ENCODE data around the gene DGKA. TPM values are rescaled to one million over a fixed set of nuclear protein-coding genes. Genes with fewer than 3 reads are reported as not detected.

DGKA gene
- total and polyA plus RNA-seq, 2 of the 13 experiments (the other 11 are each of a cell fraction or from before 2014, with no cell fraction given), result 2.4 to 5.4 TPM

DNA sequence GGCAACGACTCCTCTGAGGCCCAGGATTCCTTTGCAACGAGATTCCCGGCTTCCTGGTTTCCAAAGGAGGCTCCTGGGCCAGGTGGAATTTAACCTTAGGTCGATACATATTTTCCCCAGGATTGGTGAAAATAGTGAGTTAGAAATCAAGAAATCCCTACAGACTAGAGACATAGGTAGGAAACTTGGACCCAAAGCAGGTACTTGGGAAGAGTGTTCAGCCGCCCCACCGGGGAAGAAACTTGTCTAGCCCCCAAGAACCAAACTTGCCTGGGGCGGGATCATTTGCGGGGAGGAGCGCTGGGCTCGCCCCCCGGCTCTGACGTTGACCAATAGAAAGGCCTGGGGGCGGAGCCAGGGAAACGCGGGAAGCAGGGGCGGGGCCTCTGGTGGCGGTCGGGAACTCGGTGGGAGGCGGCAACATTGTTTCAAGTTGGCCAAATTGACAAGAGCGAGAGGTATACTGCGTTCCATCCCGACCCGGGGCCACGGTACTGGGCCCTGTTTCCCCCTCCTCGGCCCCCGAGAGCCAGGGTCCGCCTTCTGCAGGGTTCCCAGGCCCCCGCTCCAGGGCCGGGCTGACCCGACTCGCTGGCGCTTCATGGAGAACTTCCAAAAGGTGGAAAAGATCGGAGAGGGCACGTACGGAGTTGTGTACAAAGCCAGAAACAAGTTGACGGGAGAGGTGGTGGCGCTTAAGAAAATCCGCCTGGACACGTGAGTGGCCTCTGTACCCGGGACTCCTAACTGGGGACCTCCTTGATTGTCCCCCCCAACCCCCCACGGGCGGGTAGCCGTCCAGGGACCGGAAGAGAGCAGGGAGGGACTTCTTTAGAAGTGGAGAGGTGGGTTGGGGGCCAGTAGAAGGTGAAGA, 35.7 kb downstream of the DGKA start, which contains the start of gene CDK2:
Gene CDK2 (plus strand): TSS at position 423 of the 874 bp plus-strand sequence. CDS start 179 bp downstream, at position 602.
- Histone ChIP-seq H3K4me3 (replicated peaks in 1 of 3; ENCODE audit: insufficient read depth in 1 of 3, low read depth in 2 of 3, low read length in 3 of 3) (peak within 1 kb of the TSS; percentile 87 to 93 (median 90)), H2AFZ (ENCODE audit: low read length) (peak within 1 kb of the TSS; percentile 79), H3K9ac (ENCODE audit: insufficient read depth, low read depth, low read length) (peak within 1 kb of the TSS; percentile 77), H4K20me1 (ENCODE audit: insufficient read depth, low read length) (no peaks in the 10 kb centered on the region), H3K9me3 (ENCODE audit: low read length) (no peaks in the 10 kb centered on the region), H3K4me1 (ENCODE audit: insufficient read depth, low read length) (peaks cover 29% of the 10 kb centered on the region), H3K4me2 (ENCODE audit: low read depth, low read length) (peak within 1 kb of the TSS; percentile 91), H3K79me2 (ENCODE audit: insufficient read depth, low read length) (peaks cover 15% of the 10 kb centered on the region), H3K27me3 (ENCODE audit: control insufficient read depth in 1 of 2, insufficient read depth in 2 of 2, low read length in 2 of 2) (no peaks in the 10 kb centered on the region), H3K27ac (ENCODE audit: extremely low read length, insufficient read depth, low read length) (peak within 1 kb of the TSS; percentile 69), H3K36me3 (replicated peaks in 1 of 2; ENCODE audit: control insufficient read depth in 1 of 2, insufficient read depth in 2 of 2, low read length in 2 of 2) (peaks cover 2 to 20% of the 10 kb centered on the region in 2 experiments)
- POLR2A ChIA-PET, result no interaction called here
- in situ Hi-C loops (cut with HindIII; ENCODE audit: extremely low pct_ligation_motif_present, low pct_unique_long_range_greater_than_20kb), result no loop called here
- ATAC-seq (peak; percentile 93), FAIRE-seq (peak; percentile 69), DNase-seq (ENCODE audit: low spot score) (peak; percentile 76)
- CTCF ChIA-PET (ENCODE audit: low intra/inter-chr PET ratio, low total read pairs), result interaction anchor here (0.8 kb wide), 1 partner anchor 30 kb away, joined by 3 read pairs; the partner anchor contains the start of gene SUOX
- TSS peak; percentile 72 for BruUV-seq (replicated peaks)
- 1% methylated on average over 21 of the region's 45 CpGs for WGBS (ENCODE audit: low lambda C conversion rate)
- intact Hi-C loops (cut with micrococcal nuclease; ENCODE audit: unreplicated experiment), result no loop called here
- TF ChIP-seq ZNF768 (CRISPR knock-in tag; IDR thresholded peaks at IDR 0.05) (no peak), SP4 (CRISPR knock-in tag; IDR thresholded peaks at IDR 0.05) (peak; percentile 94), TFDP1 (CRISPR knock-in tag; IDR thresholded peaks at IDR 0.05; ENCODE audit: borderline replicate concordance) (peak; percentile 81; the same call in 1 of the 2 replicates), ATF1 (CRISPR knock-in tag; IDR thresholded peaks at IDR 0.05) (peak; percentile 72), ZNF883 (CRISPR knock-in tag; IDR thresholded peaks at IDR 0.05; ENCODE audit: not compliant biosample characterization) (peak; percentile 42), NFE2 (CRISPR knock-in tag; IDR thresholded peaks at IDR 0.05) (no peak), TARDBP (CRISPR knock-in tag; IDR thresholded peaks at IDR 0.05) (peak; percentile 32; the same call in 1 of the 2 replicates), TOE1 (CRISPR knock-in tag; IDR thresholded peaks at IDR 0.05) (0 out of 2 replicates have a peak, but pooled peaks have one; percentile 31), ZFY (CRISPR knock-in tag; IDR thresholded peaks at IDR 0.05) (peak; percentile 67; the same call in 1 of the 2 replicates), E2F5 (CRISPR knock-in tag; conservative IDR thresholded peaks at IDR 0.05) (0 out of 2 replicates have a peak, but pooled peaks have one; percentile 17), KMT2B (CRISPR knock-in tag; IDR thresholded peaks at IDR 0.05) (peak; percentile 52), ZNF605 (CRISPR knock-in tag; IDR thresholded peaks at IDR 0.05) (peak; percentile 62; the same call in 1 of the 2 replicates), ZNF782 (CRISPR knock-in tag; IDR thresholded peaks at IDR 0.05; ENCODE audit: borderline replicate concordance) (peak; percentile 64; the same call in 1 of the 2 replicates)
- TF ChIP-seq, protein P1, sequence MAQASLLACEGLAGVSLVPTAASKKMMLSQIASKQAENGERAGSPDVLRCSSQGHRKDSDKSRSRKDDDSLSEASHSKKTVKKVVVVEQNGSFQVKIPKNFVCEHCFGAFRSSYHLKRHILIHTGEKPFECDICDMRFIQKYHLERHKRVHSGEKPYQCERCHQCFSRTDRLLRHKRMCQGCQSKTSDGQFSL (CRISPR knock-in tag; IDR thresholded peaks at IDR 0.05), result peak; percentile 61; the same call in 1 of the 2 replicates
- TF ChIP-seq, protein P2, sequence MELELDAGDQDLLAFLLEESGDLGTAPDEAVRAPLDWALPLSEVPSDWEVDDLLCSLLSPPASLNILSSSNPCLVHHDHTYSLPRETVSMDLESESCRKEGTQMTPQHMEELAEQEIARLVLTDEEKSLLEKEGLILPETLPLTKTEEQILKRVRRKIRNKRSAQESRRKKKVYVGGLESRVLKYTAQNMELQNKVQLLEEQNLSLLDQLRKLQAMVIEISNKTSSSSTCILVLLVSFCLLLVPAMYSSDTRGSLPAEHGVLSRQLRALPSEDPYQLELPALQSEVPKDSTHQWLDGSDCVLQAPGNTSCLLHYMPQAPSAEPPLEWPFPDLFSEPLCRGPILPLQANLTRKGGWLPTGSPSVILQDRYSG (CRISPR knock-in tag; IDR thresholded peaks at IDR 0.05), result no peak
- TF ChIP-seq, protein P3, sequence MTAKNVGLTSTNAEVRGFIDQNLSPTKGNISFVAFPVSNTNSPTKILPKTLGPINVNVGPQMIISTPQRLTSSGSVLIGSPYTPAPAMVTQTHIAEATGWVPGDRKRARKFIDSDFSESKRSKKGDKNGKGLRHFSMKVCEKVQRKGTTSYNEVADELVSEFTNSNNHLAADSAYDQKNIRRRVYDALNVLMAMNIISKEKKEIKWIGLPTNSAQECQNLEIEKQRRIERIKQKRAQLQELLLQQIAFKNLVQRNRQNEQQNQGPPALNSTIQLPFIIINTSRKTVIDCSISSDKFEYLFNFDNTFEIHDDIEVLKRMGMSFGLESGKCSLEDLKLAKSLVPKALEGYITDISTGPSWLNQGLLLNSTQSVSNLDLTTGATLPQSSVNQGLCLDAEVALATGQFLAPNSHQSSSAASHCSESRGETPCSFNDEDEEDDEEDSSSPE (CRISPR knock-in tag; IDR thresholded peaks at IDR 0.05), result peak; percentile 92
